WTC11 (cell line): ENCODE results near the gene MXRA8. TPM values are rescaled to one million over a fixed set of nuclear protein-coding genes. Genes with fewer than 3 reads are reported as not detected.

Source experiments
- ATAC-seq: fragments of 200-7000 bp; cut with Tn5 transposase; 2 replicates; pipeline ENCODE4 v1.10.0; 2021; ENCODE audit warnings: mild to moderate bottlenecking, moderate library complexity
- CTCF ChIA-PET: fragments of 300-600 bp; sonication (Branson Sonifier 250); formaldehyde crosslinking; loops from one replicate; lab custom pipeline; 2021; ENCODE audit warnings: antibody characterized with exemption; lab: Charles Lee
- POLR2A ChIA-PET: fragments of 350-600 bp; sonication (Branson Sonifier 250); formaldehyde crosslinking; loops from one replicate; lab custom pipeline; 2021; ENCODE audit warnings: antibody characterized with exemption; lab: Charles Lee
- DNase-seq: peaks from one replicate; pipeline ENCODE4 v3.0.0; 2021; ENCODE audit warnings: low spot score
- H3K27ac Mint-ChIP-seq: 2 replicates; pipeline ENCODE4 v1.8.0; 2021; ENCODE audit warnings: mixed read lengths
- H3K27me3 Mint-ChIP-seq: 2 replicates; pipeline ENCODE4 v1.8.0; 2021; ENCODE audit warnings: low read depth, mild to moderate bottlenecking, moderate library complexity, mixed read lengths
- H3K36me3 Mint-ChIP-seq: 2 replicates; pipeline ENCODE4 v1.8.0; 2021; ENCODE audit warnings: mixed read lengths
- H3K4me1 Mint-ChIP-seq: 2 replicates; pipeline ENCODE4 v1.8.0; 2022; ENCODE audit warnings: mixed read lengths
- H3K4me3 Mint-ChIP-seq: 2 replicates; pipeline ENCODE4 v1.8.0; 2021; ENCODE audit warnings: mild to moderate bottlenecking, moderate library complexity, mixed read lengths
- H3K9me3 Mint-ChIP-seq: 2 replicates; pipeline ENCODE4 v1.8.0; 2021; ENCODE audit warnings: mixed read lengths
- CREB1 ChIP-seq: sonication (generic); formaldehyde crosslinking; IDR thresholded peaks from 2 replicates; pipeline ENCODE4 v1.8.0; 2023; ENCODE audit warnings: mild to moderate bottlenecking, missing genetic modification reagents
- E2F5 ChIP-seq: sonication (generic); formaldehyde crosslinking; IDR thresholded peaks from 2 replicates; pipeline ENCODE4 v1.8.1; 2022; ENCODE audit warnings: mild to moderate bottlenecking, moderate library complexity, missing genetic modification reagents
- HMGA2 ChIP-seq: fragments of 250-450 bp; sonication (Bioruptor Pico); IDR thresholded peaks from 2 replicates; pipeline ENCODE4 v1.4.0; 2021; ENCODE audit warnings: mild to moderate bottlenecking, moderate library complexity
- KAT7 ChIP-seq: sonication (generic); formaldehyde crosslinking; IDR thresholded peaks from 2 replicates; pipeline ENCODE4 v1.8.1; 2023; ENCODE audit warnings: missing genetic modification reagents, mild to moderate bottlenecking, borderline replicate concordance
- NR3C1 ChIP-seq: sonication (generic); formaldehyde crosslinking; conservative IDR thresholded peaks from 2 replicates; pipeline ENCODE4 v1.8.1; 2023; ENCODE audit warnings: low read depth, mild to moderate bottlenecking, missing genetic modification reagents
- SOX15 ChIP-seq: fragments of 250-450 bp; sonication (Bioruptor Pico); IDR thresholded peaks from 2 replicates; pipeline ENCODE4 v1.9.0; 2021; ENCODE audit warnings: mild to moderate bottlenecking
- USF1 ChIP-seq: sonication (generic); formaldehyde crosslinking; IDR thresholded peaks from 2 replicates; pipeline ENCODE4 v1.8.0; 2022; ENCODE audit warnings: mild to moderate bottlenecking, missing genetic modification reagents
- ZNF317 ChIP-seq: sonication (generic); formaldehyde crosslinking; IDR thresholded peaks from 2 replicates; pipeline ENCODE4 v1.8.1; 2023; ENCODE audit warnings: low read depth, mild to moderate bottlenecking, moderate library complexity, missing genetic modification reagents, borderline replicate concordance
- ZNF512 ChIP-seq: sonication (generic); formaldehyde crosslinking; IDR thresholded peaks from 2 replicates; pipeline ENCODE4 v1.8.1; 2022; ENCODE audit warnings: missing genetic modification reagents, borderline replicate concordance
- total RNA-seq: library from RNA; stranded (reverse); gene quantifications from 3 replicates; pipeline ENCODE4 v1.2.3, GENCODE V29; 2021
- TF ChIP-seq, protein P1 (sequence below): sonication (generic); formaldehyde crosslinking; IDR thresholded peaks from 2 replicates; pipeline ENCODE4 v1.8.1; 2022; ENCODE audit warnings: low read depth, mild to moderate bottlenecking, moderate library complexity, missing genetic modification reagents, borderline replicate concordance
- TF ChIP-seq, protein P2 (sequence below): sonication (generic); formaldehyde crosslinking; IDR thresholded peaks from 2 replicates; pipeline ENCODE4 v1.8.1; 2023; ENCODE audit warnings: mild to moderate bottlenecking, missing genetic modification reagents, borderline replicate concordance
- TF ChIP-seq, protein P3 (sequence below): sonication (generic); formaldehyde crosslinking; IDR thresholded peaks from 2 replicates; pipeline ENCODE4 v1.8.0; 2022; ENCODE audit warnings: mild to moderate bottlenecking, missing genetic modification reagents

The MXRA8 gene
- total RNA-seq, 1 experiment from 2014 or later, result 6.7 TPM

DNA sequence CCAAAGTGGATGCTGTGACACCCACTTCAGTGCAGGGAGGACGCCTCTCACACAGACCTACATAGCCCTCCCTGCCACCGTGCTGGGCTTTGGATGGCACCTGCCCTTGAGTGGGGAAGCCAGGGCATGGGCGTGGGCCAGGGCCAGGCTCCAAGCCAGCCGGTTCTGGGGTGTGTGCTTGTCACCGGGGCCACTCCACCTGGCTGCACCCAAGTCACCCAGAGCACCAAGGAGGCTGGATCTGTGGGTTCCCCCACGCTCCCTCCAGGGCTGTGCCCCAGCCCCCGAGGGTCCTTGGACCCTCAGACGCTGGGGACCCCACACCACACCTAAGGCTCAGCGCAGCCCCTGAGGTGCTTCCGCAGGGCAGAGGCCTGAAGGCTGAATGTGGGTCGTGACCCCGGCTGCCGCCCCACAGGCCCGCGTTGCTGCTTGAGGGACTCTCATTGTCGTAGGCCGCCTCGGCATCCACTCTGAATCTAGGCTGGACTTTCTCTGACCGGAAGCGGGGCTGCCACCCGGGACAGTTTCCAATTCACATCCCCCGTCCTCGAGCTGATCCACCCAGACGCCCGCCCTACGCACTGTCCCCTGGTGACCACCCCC, 1.5 kb downstream of the MXRA8 start (continued):
- TF ChIP-seq, protein P1, sequence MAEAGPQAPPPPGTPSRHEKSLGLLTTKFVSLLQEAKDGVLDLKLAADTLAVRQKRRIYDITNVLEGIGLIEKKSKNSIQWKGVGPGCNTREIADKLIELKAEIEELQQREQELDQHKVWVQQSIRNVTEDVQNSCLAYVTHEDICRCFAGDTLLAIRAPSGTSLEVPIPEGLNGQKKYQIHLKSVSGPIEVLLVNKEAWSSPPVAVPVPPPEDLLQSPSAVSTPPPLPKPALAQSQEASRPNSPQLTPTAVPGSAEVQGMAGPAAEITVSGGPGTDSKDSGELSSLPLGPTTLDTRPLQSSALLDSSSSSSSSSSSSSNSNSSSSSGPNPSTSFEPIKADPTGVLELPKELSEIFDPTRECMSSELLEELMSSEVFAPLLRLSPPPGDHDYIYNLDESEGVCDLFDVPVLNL (CRISPR knock-in tag), result no peak
- TF ChIP-seq HMGA2 (no peak), KAT7 (no peak)

- ATAC-seq, result no peak
- H3K36me3 Mint-ChIP-seq, result no peaks in the 10 kb centered on the region
- peaks cover 35% of the 10 kb centered on the region for H3K4me1 Mint-ChIP-seq
- no peak overlapping the region for H3K27ac Mint-ChIP-seq
- peaks cover 17% of the 10 kb centered on the region for H3K27me3 Mint-ChIP-seq
- no peak overlapping the region for H3K4me3 Mint-ChIP-seq
- no peaks in the 10 kb centered on the region for H3K9me3 Mint-ChIP-seq
- TF ChIP-seq ZNF512 (CRISPR knock-in tag) (no peak), E2F5 (no peak), USF1 (CRISPR knock-in tag) (no peak), SOX15 (no peak), CREB1 (CRISPR knock-in tag) (no peak)
- TF ChIP-seq, protein P2, sequence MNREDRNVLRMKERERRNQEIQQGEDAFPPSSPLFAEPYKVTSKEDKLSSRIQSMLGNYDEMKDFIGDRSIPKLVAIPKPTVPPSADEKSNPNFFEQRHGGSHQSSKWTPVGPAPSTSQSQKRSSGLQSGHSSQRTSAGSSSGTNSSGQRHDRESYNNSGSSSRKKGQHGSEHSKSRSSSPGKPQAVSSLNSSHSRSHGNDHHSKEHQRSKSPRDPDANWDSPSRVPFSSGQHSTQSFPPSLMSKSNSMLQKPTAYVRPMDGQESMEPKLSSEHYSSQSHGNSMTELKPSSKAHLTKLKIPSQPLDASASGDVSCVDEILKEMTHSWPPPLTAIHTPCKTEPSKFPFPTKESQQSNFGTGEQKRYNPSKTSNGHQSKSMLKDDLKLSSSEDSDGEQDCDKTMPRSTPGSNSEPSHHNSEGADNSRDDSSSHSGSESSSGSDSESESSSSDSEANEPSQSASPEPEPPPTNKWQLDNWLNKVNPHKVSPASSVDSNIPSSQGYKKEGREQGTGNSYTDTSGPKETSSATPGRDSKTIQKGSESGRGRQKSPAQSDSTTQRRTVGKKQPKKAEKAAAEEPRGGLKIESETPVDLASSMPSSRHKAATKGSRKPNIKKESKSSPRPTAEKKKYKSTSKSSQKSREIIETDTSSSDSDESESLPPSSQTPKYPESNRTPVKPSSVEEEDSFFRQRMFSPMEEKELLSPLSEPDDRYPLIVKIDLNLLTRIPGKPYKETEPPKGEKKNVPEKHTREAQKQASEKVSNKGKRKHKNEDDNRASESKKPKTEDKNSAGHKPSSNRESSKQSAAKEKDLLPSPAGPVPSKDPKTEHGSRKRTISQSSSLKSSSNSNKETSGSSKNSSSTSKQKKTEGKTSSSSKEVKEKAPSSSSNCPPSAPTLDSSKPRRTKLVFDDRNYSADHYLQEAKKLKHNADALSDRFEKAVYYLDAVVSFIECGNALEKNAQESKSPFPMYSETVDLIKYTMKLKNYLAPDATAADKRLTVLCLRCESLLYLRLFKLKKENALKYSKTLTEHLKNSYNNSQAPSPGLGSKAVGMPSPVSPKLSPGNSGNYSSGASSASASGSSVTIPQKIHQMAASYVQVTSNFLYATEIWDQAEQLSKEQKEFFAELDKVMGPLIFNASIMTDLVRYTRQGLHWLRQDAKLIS, result no peak
- TF ChIP-seq, all 79 proteins: peak for 0
- DNase-seq, result no peak
- CTCF ChIA-PET, result interaction anchor here (1.2 kb wide), 1 partner anchor 15 kb away, joined by 6 read pairs; no protein-coding TSS in a partner anchor
- POLR2A ChIA-PET, result interaction anchor here (1.3 kb wide), 1 partner anchor 77 kb away, joined by 3 read pairs; no protein-coding TSS in a partner anchor
Observed at GRCh38 chr1:1356166-1356795, 2.1 kb downstream of the MXRA8 start.

DNA sequence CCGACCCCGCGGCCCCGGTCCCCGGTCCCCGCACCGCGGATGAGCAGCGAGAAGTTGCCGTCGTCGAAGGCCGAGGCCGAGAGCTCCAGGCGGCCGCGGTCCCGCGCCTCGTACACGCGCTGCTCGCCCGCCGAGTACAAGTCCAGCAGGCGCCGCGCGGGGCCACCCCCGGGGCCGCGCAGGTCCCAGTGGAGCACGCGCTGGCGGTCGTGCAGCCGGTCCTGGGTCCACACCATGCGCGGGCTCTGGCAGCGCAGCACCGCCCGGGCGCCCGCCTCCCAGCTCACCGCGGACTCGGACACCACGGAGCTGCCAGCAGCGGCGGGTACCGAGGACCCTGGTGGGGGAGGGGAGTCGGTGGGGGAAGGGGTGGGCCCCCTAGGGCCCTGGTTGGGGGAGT, 2.9 kb downstream of the MXRA8 start:
- H3K4me3 Mint-ChIP-seq, result no peak overlapping the region
- H3K9me3 Mint-ChIP-seq, result no peaks in the 10 kb centered on the region
- ATAC-seq (no peak), DNase-seq (no peak)
- H3K4me1 Mint-ChIP-seq, result peaks cover 29% of the 10 kb centered on the region
- peaks cover 17% of the 10 kb centered on the region for H3K27me3 Mint-ChIP-seq
- no peaks in the 10 kb centered on the region for H3K36me3 Mint-ChIP-seq
- ChIA-PET CTCF (interaction anchor here (0.7 to 1.2 kb wide), 6 partner anchors 10 to 149 kb away, joined by 3 to 6 read pairs (median 3); no protein-coding TSS in a partner anchor), POLR2A (interaction anchor here (0.8 to 1.3 kb wide), 2 partner anchors 30 to 77 kb away, joined by 3 read pairs; no protein-coding TSS in a partner anchor)
- H3K27ac Mint-ChIP-seq, result no peak overlapping the region
- no peak for TF ChIP-seq NR3C1 (CRISPR knock-in tag)
- TF ChIP-seq, protein P3, sequence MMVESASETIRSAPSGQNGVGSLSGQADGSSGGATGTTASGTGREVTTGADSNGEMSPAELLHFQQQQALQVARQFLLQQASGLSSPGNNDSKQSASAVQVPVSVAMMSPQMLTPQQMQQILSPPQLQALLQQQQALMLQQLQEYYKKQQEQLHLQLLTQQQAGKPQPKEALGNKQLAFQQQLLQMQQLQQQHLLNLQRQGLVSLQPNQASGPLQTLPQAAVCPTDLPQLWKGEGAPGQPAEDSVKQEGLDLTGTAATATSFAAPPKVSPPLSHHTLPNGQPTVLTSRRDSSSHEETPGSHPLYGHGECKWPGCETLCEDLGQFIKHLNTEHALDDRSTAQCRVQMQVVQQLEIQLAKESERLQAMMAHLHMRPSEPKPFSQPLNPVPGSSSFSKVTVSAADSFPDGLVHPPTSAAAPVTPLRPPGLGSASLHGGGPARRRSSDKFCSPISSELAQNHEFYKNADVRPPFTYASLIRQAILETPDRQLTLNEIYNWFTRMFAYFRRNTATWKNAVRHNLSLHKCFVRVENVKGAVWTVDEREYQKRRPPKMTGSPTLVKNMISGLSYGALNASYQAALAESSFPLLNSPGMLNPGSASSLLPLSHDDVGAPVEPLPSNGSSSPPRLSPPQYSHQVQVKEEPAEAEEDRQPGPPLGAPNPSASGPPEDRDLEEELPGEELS (CRISPR knock-in tag), result 0 out of 2 replicates have a peak, but pooled peaks have one; percentile 27
- TF ChIP-seq ZNF317, result no peak
